ENCODE results near the gene ZNF44.
"Not testable (repeated sequence)": the region's sequence is repeated elsewhere in the genome, so short reads cannot be mapped to it uniquely, and the experiment has no call there.

The ZNF44 gene

DNA sequence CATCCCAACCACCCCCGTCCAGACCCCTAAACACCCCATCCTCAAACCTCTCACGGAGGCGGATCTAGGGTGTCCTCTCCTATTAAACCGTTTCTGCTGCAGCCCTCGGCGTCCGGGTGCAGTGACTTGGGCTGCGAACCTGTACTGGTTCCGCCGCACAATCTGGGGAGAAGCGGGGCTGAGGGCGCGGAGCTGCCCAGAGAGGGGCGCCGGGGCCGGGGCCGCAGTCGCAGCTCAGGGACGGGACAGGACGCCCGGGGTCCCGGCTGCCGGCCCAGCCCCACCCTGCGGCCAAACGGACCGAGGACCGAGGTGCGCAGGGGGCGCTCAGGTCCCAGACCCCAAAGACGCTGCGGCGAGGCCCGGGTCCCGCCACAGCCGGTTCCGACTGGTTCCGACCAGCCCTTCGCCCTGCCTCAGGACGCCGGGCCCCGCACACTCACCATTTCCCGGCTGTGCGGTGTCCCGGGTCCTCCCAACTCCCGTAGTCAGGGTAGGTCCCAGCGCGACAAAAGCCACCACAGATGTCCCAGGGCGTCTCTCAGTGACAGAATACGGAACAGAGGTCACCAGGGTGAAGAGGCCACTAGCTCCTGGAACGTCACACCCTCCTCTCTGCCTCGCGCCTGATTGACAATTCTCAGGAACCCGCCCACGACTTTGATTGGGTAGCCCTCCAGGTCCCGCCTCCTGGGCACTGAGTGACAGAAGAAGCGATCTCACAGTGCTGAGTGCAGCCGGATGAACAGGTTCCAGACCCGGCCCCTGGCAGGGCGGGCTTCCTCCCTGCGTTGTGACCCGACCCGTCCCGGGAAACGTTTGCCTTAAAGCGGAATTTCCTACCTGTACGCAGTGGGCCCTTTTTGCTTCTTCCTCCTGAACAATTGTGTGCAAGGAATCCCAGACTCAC, at the start of gene ZNF44:
TSS of gene ZNF44 (minus strand) at position 635 of the 910 bp plus-strand sequence. CDS start at position 446, 189 bp downstream.
- in situ Hi-C loops (cut with MboI; ENCODE audit: low sequenced_read_pairs) = no loop called here

DNA sequence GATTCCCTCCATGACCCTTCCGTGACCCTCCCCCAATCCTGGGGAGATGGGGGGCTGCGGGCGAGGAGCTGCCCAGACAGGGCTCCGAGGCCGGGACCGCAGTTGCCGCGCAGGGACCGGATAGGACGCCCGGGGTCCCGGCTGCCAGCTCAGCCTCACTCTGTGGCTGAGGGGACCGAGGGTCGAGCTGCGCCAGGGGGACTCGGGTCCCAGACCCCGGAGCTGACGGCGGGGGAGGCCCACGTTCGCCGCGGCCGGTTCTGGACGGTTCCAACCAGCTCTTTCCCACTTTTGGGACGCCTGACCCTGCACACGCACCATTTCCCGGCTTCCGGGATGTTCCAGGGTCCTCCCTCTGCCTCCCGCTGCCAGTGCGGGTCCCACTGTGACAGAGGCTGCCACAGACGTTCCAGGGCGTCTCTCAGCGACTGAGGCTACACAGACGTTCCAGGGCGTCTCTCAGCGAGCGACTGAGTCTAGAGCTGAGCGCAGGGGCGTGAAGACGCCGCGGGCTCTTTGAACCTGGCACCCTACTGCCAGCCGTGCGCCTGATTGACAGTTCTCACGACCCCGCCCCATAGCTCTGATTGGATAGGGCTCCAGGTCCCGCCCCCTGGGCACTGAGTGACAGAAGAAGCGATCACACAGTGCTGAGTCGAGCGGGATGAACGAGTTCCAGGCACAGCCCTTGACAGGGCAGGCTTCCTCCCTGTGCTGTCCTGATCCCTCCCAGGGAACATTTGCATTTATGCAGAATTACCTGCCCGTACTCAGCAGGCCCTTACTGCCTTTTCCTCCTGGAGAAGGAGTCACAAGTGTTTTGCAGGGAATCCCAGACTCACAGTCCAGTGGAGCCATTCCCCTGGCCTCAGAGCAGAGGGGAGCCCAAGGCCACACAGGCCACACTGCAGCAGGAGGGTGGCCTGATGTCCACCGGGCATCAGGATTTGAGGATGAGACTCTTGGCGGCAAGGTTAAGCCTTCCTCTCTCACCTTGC, 38.8 kb upstream of the ZNF44 start, which contains the start of gene ZNF563:
TSS of gene ZNF563 (minus strand) at position 472 of the 998 bp plus-strand sequence. CDS start at position 321, 151 bp downstream.
- in situ Hi-C loops (cut with MboI; ENCODE audit: low sequenced_read_pairs) = no loop called here

DNA sequence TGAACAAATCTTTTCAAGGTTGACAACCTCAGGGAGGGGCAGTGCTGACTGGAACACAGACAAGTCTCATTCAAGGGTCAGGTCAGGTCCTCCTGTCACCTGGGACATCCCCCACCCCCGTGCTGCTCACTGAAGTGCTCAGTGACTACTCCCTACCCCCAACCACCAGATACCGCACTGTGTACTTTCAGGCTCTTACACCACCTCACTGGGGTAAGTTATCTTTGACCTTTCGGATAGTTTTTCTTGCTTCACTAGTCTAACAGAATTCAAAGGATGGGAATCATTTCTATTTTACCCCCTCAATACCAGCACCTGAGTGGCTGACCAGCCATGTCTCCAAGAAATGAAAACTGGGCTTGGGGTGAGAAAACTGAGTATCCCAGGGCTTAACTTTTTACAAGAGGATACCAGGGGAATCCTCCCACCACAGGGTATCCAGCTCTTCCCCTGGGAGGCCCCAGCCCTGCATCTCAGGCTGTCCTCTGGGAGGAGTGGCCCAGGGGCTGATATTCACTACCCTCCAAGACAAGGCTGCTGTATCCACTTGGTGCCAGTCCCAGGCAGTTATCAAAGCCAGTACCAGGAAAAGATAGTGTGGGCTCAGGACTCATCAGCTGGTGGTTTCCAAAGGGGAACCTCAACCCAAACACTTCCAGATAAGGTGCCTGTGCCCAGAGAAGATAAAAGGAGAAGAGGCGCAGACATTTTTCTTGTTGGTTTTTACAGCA, 36.7 kb upstream of the ZNF44 start:
- in situ Hi-C loops (cut with MboI; ENCODE audit: low sequenced_read_pairs) = no loop called here

DNA sequence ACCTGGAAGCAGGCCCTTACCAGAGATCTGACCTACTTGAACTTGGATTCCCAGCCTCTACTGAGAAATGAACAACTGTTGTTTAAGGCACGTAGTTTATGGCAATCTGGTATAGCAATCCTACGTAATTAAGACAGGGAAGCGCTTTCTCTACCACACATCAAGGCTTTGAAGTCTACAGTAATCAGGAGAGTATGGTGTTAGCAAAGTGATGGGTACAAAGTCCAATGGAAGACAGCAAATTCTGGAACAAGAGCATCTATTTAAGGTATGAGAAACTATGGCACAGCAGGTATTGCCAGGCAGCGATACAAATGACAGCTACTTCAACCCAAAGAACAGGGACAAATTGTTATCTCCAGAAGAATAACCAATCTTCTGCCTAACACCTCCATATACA, 35.7 kb upstream of the ZNF44 start:
- in situ Hi-C loops (cut with MboI; ENCODE audit: low sequenced_read_pairs) = no loop called here

DNA sequence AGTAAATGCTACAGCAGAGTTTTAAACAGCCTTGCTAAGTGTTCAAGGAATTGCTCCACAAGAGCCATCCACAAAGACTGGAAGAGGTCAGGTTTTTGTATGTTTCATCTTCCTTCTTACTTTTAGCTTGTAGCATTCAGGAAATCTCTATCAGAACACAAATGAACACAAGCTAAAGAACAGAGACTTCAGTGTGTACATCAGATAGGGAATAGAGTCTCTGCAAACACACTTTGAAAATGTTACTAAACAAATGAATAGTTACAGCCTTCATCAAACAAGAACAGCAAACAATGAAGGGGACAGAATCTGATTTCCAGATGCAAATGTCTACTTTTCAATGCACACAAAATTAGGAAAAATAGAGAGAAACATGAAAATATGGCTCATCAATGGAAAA, 31.0 kb upstream of the ZNF44 start:
- in situ Hi-C loops (cut with MboI; ENCODE audit: low sequenced_read_pairs) = no loop called here

DNA sequence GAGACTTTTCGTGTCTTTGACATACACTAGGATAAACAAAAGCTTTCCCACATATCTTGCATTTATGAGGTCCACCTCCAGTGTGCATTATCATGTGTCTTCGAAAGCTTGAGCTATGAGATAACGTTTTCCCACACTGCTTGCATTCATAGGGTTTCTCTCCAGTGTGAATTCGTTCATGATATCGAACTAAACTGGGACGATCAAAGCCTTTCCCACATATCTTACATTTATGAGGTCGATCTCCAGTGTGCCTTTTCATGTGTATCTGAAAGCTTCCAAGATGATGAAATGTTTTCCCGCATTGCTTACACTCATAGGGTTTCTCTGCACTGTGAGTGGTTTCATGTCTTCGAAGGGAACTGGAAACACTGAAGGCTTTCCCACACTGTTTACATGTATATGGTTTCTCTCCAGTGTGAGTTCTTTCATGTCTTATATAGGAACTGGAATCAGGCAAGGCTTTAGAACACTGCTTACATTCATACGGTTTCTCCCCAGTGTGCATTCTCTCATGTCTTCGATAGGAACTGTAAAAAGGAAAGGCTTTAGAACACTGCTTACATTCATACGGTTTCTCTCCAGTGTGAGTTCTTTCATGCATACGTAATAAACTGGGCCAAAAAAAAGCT, 24.2 kb upstream of the ZNF44 start:
- in situ Hi-C loops (cut with MboI; ENCODE audit: low sequenced_read_pairs) = no loop called here

DNA sequence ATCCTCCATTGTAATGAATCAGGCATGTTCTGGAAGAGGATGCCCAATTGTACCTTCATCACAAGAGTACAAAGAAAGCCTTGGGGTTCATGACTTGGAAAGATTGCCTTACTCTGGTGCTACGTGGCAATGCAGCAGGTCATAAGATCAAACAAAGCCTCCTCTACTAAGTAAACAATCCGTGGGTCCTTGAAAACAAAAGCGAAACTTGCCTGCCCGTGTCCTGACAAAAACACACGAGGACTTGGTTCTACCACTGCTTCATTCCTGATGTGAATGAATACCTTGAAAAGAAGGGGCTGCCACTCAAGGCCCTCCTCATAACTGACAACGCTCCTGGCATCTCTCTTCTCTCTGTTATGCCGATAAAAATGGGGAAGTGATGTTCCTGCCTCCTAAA, 19.9 kb upstream of the ZNF44 start:
- in situ Hi-C loops (cut with MboI; ENCODE audit: low sequenced_read_pairs) = no loop called here

DNA sequence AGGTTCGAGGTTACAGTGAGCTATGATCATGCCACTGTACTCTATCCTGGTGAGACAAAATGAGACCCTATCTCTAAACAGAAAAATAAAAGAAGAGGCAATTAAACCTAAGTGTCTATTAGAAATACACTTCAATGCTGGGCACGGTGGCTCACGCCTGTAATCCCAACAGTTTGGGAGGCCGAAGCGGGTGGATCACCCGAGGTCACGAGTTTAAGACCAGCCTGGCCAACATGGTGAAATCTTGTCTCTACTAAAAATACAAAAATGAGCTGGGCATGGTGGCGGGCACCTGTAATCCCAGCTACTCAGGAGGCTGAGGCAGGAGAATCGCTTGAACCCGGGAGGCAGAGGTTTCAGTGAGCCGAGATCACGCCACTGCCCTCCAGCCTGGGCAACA, 14.2 kb upstream of the ZNF44 start:
- in situ Hi-C loops (cut with MboI; ENCODE audit: low sequenced_read_pairs) = not testable (repeated sequence)

DNA sequence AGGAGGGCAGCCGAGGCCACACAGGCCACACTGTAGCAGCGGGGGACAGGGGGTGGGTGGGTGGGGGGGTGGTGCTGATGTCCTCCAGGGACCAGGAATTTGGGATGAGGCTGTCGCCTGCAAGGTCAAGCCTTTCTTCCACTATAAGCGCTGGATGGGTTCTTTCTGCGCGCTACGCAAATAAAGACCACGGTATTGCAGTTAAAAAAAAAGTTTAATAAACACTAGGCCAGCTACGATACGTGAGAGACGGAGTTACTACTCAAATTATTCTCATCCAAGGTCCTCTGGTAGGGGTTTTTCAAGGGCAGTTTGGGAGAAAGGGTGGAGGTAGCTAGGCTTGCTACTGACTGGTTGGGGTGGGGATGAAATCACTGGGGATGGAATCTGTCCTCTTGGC, 508 bp upstream of the ZNF44 start:
- in situ Hi-C loops (cut with MboI; ENCODE audit: low sequenced_read_pairs) = no loop called here

DNA sequence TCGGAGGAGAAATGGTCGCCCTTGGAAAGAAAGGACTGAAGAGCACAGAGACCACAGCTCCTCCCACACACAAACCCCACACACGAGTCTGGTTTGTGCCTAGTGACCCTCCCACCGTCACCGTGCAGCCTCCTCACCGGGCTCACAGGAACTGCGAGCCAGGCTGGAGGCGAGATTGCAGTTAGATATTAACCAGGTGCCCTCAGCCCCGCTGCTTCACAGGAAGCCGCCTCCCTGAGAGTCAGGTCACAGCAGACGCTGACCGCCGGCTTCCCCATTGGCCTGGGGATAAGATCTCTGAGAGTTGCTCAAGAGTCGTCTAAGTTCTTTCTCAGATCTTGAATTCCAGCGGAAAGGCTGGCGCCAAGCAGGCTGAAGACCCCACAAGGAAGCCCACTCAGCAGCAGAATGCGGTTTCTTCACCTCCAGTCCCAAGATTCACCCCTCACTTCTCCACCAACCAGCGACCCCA, 870 bp downstream of the ZNF44 start:
- in situ Hi-C loops (cut with MboI; ENCODE audit: low sequenced_read_pairs) = no loop called here

DNA sequence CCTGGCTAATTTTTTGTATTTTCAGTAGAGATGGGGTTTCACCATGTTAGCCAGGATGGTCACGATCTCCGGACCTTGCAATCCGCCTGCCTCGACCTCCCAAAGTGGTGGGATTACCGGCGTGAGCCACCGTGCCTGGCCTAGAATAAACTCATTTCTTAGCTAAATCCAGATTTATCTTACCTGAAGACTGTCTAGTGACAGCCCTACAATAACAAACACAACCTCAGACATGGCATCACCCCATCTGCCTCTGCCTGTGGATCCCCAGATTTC, 5.0 kb downstream of the ZNF44 start:
- in situ Hi-C loops (cut with MboI; ENCODE audit: low sequenced_read_pairs) = no loop called here

DNA sequence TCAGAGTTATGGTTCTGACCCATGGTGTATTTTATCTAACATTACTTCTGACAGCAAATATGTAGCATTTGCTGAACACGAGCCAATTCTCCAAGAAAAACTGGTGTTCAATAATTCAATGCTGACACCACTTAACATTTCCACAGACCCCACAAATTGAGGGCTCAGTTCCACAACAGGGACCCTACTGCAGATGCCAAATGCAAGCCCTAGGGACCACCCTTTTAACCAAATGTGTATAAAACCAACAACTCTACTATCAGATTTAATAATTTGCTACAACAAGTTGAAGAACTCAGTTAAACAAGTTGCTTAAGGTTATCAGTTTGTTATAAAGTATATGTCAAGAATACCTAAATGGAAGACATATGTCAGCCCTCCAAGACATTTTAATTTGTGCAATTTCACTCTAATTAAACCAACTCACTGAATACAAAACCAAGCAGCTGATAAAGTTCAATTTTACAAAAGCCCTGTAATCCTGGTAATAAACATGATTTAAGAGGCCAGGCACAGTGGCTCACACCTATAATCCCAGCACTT, 6.7 kb downstream of the ZNF44 start:
- in situ Hi-C loops (cut with MboI; ENCODE audit: low sequenced_read_pairs) = no loop called here

DNA sequence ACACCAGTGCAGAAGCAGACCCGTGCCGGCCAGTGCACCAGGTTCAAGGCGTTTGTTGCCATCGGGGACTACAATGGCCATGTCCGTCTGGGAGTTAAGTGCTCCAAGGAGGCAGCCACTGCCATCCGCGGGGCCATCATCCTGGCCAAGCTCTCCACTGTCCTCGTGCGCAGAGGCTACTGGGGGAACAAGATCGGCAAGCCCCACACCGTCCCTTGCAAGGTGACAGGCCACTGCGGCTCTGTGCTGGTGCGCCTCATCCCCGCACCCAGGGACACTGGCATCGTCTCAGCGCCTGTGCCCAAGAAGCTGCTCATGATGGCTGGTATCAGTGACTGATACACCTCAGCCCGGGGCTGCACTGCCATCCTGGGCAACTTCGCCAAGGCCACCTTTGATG, 10.1 kb downstream of the ZNF44 start:
- in situ Hi-C loops (cut with MboI; ENCODE audit: low sequenced_read_pairs) = no loop called here

DNA sequence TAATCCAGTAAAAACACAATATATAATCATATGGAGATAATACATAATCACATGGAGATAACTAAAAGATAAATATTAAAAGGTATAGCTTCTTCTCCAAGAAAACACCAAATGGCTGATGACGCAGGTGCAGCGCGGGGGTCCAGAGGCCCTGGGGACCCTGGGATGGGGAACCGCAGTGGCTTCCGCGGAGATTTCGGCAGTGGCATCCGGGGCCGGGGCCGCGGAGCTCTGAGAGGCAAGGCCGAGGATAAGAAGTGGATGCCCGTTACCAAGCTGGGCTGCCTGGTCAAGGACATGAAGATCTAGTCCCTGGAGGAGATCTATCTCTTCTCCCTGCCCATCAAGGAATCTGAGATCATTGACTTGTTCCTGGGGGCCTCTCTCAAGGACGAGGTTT, 10.5 kb downstream of the ZNF44 start:
- in situ Hi-C loops (cut with MboI; ENCODE audit: low sequenced_read_pairs) = no loop called here

DNA sequence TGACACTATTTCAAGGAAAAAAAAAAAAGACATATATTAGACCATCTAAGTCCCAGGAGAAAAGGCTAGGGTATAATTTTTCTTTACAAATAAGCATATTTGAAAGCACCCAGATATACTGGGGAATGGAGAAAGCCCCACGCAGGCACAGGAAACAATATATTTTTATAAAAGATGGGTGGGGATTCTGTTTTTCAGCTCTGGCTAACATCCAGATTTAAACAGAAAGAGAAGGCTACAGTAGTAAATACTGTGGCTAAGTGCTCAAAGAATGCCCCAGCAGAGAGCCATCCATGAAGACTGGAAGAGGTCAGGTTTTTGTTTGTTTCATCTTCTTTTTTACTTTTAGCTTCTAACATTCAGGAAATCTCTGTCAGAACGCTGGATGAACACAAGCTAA, 16.0 kb downstream of the ZNF44 start:
- in situ Hi-C loops (cut with MboI; ENCODE audit: low sequenced_read_pairs) = no loop called here

DNA sequence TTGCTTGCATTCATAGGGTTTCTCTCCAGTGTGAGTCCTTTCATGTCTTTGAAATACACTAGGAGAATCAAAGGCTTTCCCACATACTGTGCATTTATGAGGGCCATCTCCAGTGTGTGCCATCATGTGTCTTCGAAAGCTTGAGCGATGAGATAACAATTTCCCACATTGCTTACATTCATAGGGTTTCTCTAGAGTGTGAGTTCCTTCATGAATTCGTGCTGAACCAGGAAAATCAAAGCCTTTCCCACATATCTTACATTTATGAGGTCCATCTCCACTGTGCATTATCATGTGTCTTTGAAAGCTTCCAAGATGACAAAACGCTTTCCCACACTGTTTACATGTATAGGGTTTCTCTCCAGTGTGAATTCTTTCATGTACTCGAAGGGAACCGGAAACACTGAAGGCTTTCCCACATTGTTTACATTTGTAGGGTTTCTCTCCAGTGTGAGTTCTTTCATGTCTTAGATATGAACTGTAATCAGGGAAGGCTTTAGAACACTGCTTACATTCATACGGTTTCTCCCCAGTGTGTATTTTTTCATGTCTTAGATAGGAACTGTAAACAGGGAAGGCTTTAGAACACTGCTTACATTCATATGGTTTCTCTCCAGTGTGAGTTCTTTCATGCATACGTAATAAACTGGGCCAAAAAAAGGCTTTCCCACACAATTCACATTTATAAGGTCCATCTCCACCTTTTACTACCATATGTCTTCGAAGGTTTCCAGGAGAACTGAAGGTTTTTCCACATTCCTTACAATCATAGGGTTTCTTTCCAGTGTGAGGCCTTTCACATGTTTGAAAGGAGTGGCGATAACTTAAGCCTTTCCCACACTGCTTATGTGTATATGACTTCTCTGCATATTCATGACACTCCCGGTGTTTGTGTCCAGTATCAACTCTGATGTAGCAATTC, 21.4 kb downstream of the ZNF44 start:
- in situ Hi-C loops (cut with MboI; ENCODE audit: low sequenced_read_pairs) = no loop called here

DNA sequence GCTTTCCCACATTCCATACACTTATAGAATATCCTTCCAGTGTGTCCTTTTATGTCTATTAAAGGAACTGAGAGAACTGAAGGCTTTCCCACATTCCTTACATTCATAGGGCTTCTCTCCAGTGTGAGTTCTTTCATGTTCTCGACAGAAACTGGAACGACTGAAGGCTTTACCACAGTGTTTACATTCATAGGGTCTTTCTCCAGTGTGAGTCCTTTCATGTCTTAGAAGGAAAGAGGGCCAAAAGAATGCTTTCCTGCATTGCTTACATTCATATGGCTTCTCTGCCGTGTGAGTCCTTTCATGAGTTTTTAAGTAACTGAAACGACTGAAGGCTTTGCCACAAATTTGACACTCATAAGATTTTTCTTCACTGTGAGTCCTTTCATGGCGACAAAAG, 22.3 kb downstream of the ZNF44 start:
- in situ Hi-C loops (cut with MboI; ENCODE audit: low sequenced_read_pairs) = no loop called here

DNA sequence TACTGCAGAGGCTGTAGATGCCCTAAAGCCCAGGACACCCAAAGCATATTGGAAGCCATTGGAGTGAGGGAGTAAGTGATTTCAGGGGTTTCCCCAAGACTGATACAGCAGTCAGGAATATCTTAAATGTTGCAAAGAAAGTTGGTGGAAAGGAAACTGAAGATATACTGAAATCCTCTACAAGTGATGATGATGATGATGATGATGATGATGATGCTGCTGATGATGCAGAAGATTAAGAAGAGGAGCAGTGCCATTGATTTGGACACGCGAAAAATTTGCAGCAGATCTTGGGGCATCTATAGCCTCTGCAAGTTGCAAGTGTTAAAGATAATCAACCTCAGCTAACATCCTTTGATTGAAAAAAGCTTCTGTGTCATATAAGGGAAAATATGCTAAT, 23.8 kb downstream of the ZNF44 start:
- in situ Hi-C loops (cut with MboI; ENCODE audit: low sequenced_read_pairs) = no loop called here
